PC-9 (cell line): ENCODE results near the gene AP5B1. TPM values are rescaled to one million over a fixed set of nuclear protein-coding genes. Genes with fewer than 3 reads are reported as not detected.
A peak's percentile ranks its signal among the peaks of the same experiment; 100 is the strongest.

ENCODE experiments used
- BruUV-seq: library from RNA; stranded (reverse); fragments of 400-500 nt; replicated peaks from 2 replicates; lab custom pipeline; 2021; lab: Mats Ljungman, UMichigan
- CTCF ChIA-PET: fragments of 300-600 bp; sonication (Branson Sonifier 250); formaldehyde crosslinking; loops from one replicate; lab custom pipeline; 2022; ENCODE audit warnings: antibody characterized with exemption; lab: Charles Lee
- POLR2A ChIA-PET: fragments of 300-600 bp; sonication (Branson Sonifier 250); formaldehyde crosslinking; loops from one replicate; lab custom pipeline; 2022; ENCODE audit warnings: antibody characterized with exemption; ENCODE audit not compliant: unreplicated experiment; lab: Charles Lee
- DNase-seq, 2 experiments: peaks; one replicate each; pipeline versions ENCODE4 v3.0.0 to v3.0.0-alpha.2; 2015 to 2022; ENCODE audit warnings: mixed read lengths in 1 of 2
- H2AFZ ChIP-seq: fragments of 200-600 bp; sonication (generic); 2 replicates; pipeline ENCODE4 v1.8.1; 2017; ENCODE audit warnings: antibody characterized with exemption
- H3F3A ChIP-seq: fragments of 200-600 bp; sonication (generic); 2 replicates; pipeline ENCODE4 v1.8.1; 2017; ENCODE audit warnings: antibody characterized with exemption, mild to moderate bottlenecking, low read depth; ENCODE audit not compliant: insufficient read depth
- H3K27ac ChIP-seq: fragments of 200-600 bp; sonication (generic); 2 replicates; pipeline ENCODE4 v1.6.1; 2016; ENCODE audit warnings: mixed run types
- H3K27me3 ChIP-seq: fragments of 200-600 bp; sonication (generic); 2 replicates; pipeline ENCODE4 v1.6.1; 2016; ENCODE audit warnings: low read depth, mixed run types; ENCODE audit not compliant: insufficient read depth
- H3K36me3 ChIP-seq: fragments of 200-600 bp; sonication (generic); 2 replicates; pipeline ENCODE4 v1.6.1; 2016; ENCODE audit warnings: low read depth, mixed run types
- H3K4me1 ChIP-seq: fragments of 200-600 bp; sonication (generic); replicated peaks from 2 replicates; pipeline ENCODE4 v1.6.1; 2016; ENCODE audit warnings: mixed run types; ENCODE audit not compliant: insufficient read depth
- H3K4me2 ChIP-seq: fragments of 200-600 bp; sonication (generic); 2 replicates; pipeline ENCODE4 v1.6.1; 2017; ENCODE audit warnings: mixed run types
- H3K4me3 ChIP-seq: fragments of 200-600 bp; sonication (generic); 2 replicates; pipeline ENCODE4 v1.6.1; 2016; ENCODE audit warnings: mixed run types
- H3K79me2 ChIP-seq: fragments of 200-600 bp; sonication (generic); 2 replicates; pipeline ENCODE4 v1.6.1; 2017; ENCODE audit warnings: low read depth, mixed run types
- H3K9me2 ChIP-seq: fragments of 200-600 bp; sonication (generic); 2 replicates; pipeline ENCODE4 v1.8.1; 2017; ENCODE audit warnings: mild to moderate bottlenecking; ENCODE audit not compliant: insufficient read depth
- H3K9me3 ChIP-seq: fragments of 200-600 bp; sonication (generic); 2 replicates; pipeline ENCODE4 v1.8.1; 2016; ENCODE audit warnings: low read depth; ENCODE audit not compliant: insufficient read depth
- H4K20me1 ChIP-seq: fragments of 200-600 bp; sonication (generic); 2 replicates; pipeline ENCODE4 v1.8.1; 2017; ENCODE audit not compliant: insufficient read depth
- CTCF ChIP-seq: fragments of 200-600 bp; sonication (generic); conservative IDR thresholded peaks from 2 replicates; pipeline ENCODE4 v1.6.1; 2017; ENCODE audit warnings: mixed run types, antibody characterized with exemption, mild to moderate bottlenecking, moderate library complexity
- EZH2 ChIP-seq: fragments of 200-600 bp; sonication (generic); IDR thresholded peaks from 2 replicates; pipeline ENCODE4 v1.8.0; 2017; ENCODE audit warnings: antibody characterized with exemption, low read depth
- intact Hi-C: fragments of 100-400 bp; cut with micrococcal nuclease; formaldehyde crosslinking; loops from one replicate; pipeline ENCODE4 v1.10.0; 2022; ENCODE audit not compliant: unreplicated experiment
- total RNA-seq: library from RNA; stranded (reverse); gene quantifications from 2 replicates; pipeline ENCODE4 v1.2.3, GENCODE V29; 2021

AP5B1 gene
- total RNA-seq, 1 experiment from 2014 or later = 20.8 TPM

GRCh38 chr11:65781962-65782815 lies 1.4 kb upstream of the AP5B1 start:
- ChIA-PET CTCF (no interaction called here), POLR2A (no interaction called here)
- Histone ChIP-seq H3F3A (peaks cover 30% of the 10 kb centered on the region), H3K27ac (no peak overlapping the region), H3K4me2 (peak overlapping the region; percentile 79), H3K9me2 (no peaks in the 10 kb centered on the region), H3K36me3 (0 out of 2 replicates have a peak, but pooled peaks cover 3% of the 10 kb centered on the region), H3K27me3 (no peaks in the 10 kb centered on the region), H4K20me1 (no peaks in the 10 kb centered on the region; the same call in 1 of the 2 replicates), H3K4me3 (peak overlapping the region; percentile 58; the same call in 1 of the 2 replicates), H3K9me3 (no peaks in the 10 kb centered on the region), H2AFZ (no peak overlapping the region), H3K79me2 (peaks cover 13% of the 10 kb centered on the region; the same call in 1 of the 2 replicates), H3K4me1 (peaks cover 14% of the 10 kb centered on the region)
- TSS peak; percentile 64 for BruUV-seq
- DNase-seq = peak in 1 of 2 experiments; percentile 28
- no peak for TF ChIP-seq CTCF
- TF ChIP-seq EZH2 = no peak
- intact Hi-C loops = loop anchor here (10.0 kb wide), 1 partner anchor 287 kb away; the partner anchor contains the start of gene MALAT1

DNA sequence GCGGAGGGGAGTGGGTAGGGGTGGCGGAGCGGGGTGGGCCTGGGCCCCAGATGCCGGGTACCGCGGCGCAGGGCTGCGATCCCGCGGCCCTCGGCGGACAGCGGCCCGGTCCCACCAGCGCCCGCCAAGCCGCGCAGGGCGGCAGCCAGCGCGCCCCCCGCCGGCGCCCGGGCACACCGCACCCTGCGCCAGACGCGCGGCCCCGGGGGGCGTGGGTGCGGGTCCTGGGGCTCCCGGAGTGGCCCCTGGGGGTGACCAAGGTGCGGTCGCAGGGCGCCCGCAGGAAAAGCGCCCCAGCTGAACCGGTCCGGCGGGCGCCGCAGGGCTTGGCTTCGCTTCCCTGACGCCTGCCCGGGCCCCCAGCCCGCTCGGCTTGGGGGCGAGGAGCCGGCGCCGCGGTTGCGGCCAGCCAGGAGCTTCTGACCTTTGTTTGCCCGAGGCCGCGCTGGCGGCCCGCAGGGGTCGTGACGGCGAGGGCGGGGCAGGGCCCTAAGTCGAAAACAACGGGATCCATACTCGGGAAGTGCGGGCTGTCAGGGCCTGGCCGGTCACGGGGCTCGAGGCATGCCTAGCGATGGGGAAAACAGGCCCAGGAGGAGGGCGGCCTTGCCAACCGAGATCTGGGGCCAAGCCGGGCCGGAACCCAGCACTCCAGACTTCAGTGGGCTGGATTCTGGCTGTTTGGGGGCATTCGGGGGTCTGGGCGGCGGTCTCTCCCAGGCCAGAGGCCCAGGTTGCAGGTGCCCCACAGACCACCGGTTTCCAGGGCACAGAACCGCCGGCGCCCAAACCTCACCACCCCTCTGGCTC lies 581 bp upstream of the AP5B1 start:
- POLR2A ChIA-PET = interaction anchor here (0.6 kb wide), 1 partner anchor 109 kb away, joined by 3 read pairs; the partner anchor contains the start of gene CCDC85B

More for the DNA sequence above, 581 bp upstream of the AP5B1 start:
- Histone ChIP-seq H3K27me3 (no peaks in the 10 kb centered on the region), H3K36me3 (0 out of 2 replicates have a peak, but pooled peaks cover 3% of the 10 kb centered on the region), H2AFZ (peak overlapping the region; percentile 54), H3K4me2 (peak overlapping the region; percentile 79), H3K9me3 (no peaks in the 10 kb centered on the region), H3F3A (peaks cover 38% of the 10 kb centered on the region), H4K20me1 (no peaks in the 10 kb centered on the region; the same call in 1 of the 2 replicates), H3K27ac (no peak overlapping the region), H3K4me3 (peak overlapping the region; percentile 58; the same call in 1 of the 2 replicates), H3K79me2 (peaks cover 13% of the 10 kb centered on the region), H3K9me2 (no peaks in the 10 kb centered on the region), H3K4me1 (peaks cover 21% of the 10 kb centered on the region)
- BruUV-seq = no TSS peak
- CTCF ChIA-PET = interaction anchor here (0.6 to 2.5 kb wide), 4 partner anchors 7 to 69 kb away, joined by 3 to 22 read pairs (median 6); partner anchors contain the start of gene KAT5
- TF ChIP-seq CTCF (no peak; the same call in 1 of the 2 replicates), EZH2 (no peak)
- intact Hi-C loops = loop anchor here (10.0 kb wide), 1 partner anchor 287 kb away; the partner anchor contains the start of gene MALAT1
- peak in 1 of 2 experiments; percentile 46 for DNase-seq
